Stimulated activated CD8-positive, alpha-beta memory T cell treated with anti-CD3 and anti-CD28 coated beads, Interleukin-12 subunit alpha, Interleukin-12 subunit beta, amount 100 ng/mL, for 24 hours (primary cell): Measurements from ENCODE around the gene MEIG1.
"Not testable (repeated sequence)": the region's sequence is repeated elsewhere in the genome, so short reads cannot be mapped to it uniquely, and the experiment has no call there.

ENCODE experiments used
- DNase-seq: peaks from one replicate; pipeline ENCODE4 v3.0.0-alpha.2; 2020; ENCODE audit errors: extremely low read depth

MEIG1 gene

GRCh38 chr10:14954934-14955333 is 4.3 kb upstream of the MEIG1 start:
- no peak for DNase-seq

GRCh38 chr10:14958872-14959220 is 342 bp upstream of the MEIG1 start:
- no peak for DNase-seq

GRCh38 chr10:14967897-14968296 is 8.7 kb downstream of the MEIG1 start:
- no peak for DNase-seq

- DNase-seq: no peak
These were observed 12.8 kb downstream of the MEIG1 start for GRCh38 chr10:14971867-14972448.

- not testable (repeated sequence) for DNase-seq
These were observed 15.2 kb downstream of the MEIG1 start for GRCh38 chr10:14974153-14974998.

- no peak for DNase-seq
These were observed 16.6 kb downstream of the MEIG1 start for GRCh38 chr10:14975672-14976273.

- DNase-seq: no peak
These were observed 23.6 kb downstream of the MEIG1 start for GRCh38 chr10:14982744-14983143.

GRCh38 chr10:14989552-14989951 is 30.4 kb downstream of the MEIG1 start:
- not testable (repeated sequence) for DNase-seq

- DNase-seq: peak; percentile 15
These were observed 32.0 kb downstream of the MEIG1 start for GRCh38 chr10:14991035-14991749.

- DNase-seq: not testable (repeated sequence)
These were observed 33.1 kb downstream of the MEIG1 start for GRCh38 chr10:14992336-14992735.

- DNase-seq: not testable (repeated sequence)
These were observed 34.6 kb downstream of the MEIG1 start for GRCh38 chr10:14993500-14994455.

- no peak for DNase-seq
These were observed 36.9 kb downstream of the MEIG1 start for GRCh38 chr10:14995964-14996565.

GRCh38 chr10:15013530-15013929 is 54.3 kb downstream of the MEIG1 start:
- DNase-seq: not testable (repeated sequence)

- no peak for DNase-seq
These were observed 56.3 kb downstream of the MEIG1 start for GRCh38 chr10:15015451-15015850.

GRCh38 chr10:15020966-15021365 is 61.8 kb downstream of the MEIG1 start:
- not testable (repeated sequence) for DNase-seq
